GM12878 (cell line): ENCODE data around the gene ZNF423. TPM values are rescaled to one million over a fixed set of nuclear protein-coding genes. Genes with fewer than 3 reads are reported as not detected.

ENCODE experiments used
- ATAC-seq: fragments of 200-7000 bp; cut with Tn5 transposase; 3 replicates; pipeline ENCODE4 v1.9.1; 2020; ENCODE audit warnings: mild to moderate bottlenecking, moderate library complexity
- BruUV-seq: library from RNA; stranded (reverse); fragments of 400-500 nt; replicated peaks from 2 replicates; lab custom pipeline; 2021; lab: Mats Ljungman, UMichigan
- CTCF ChIA-PET: fragments of 300-600 bp; sonication (Branson Sonifier 250); formaldehyde crosslinking; extraction: SDS; loops from one replicate; lab custom pipeline; 2021; ENCODE audit warnings: inconsistent platforms; lab: Yijun Ruan, JAX
- POLR2A ChIA-PET: fragments of 350-600 bp; formaldehyde crosslinking; extraction: SDS; loops from one replicate; lab custom pipeline; 2021; ENCODE audit warnings: inconsistent platforms; lab: Charles Lee
- RAD21 ChIA-PET: fragments of 300-600 bp; sonication (Branson Sonifier 250); formaldehyde crosslinking; loops from one replicate; lab custom pipeline; 2023; ENCODE audit warnings: antibody characterized with exemption; ENCODE audit not compliant: unreplicated experiment; lab: Charles Lee
- SMC1A ChIA-PET: fragments of 300-600 bp; sonication (Branson Sonifier 250); formaldehyde crosslinking; loops from one replicate; lab custom pipeline; 2023; ENCODE audit not compliant: unreplicated experiment, uncharacterized antibody; lab: Charles Lee
- DNase-seq: peaks from one replicate; pipeline ENCODE4 v3.0.0-alpha.2; 2011; ENCODE audit warnings: low read depth, low spot score
- FAIRE-seq: peaks from 3 replicates; lab custom pipeline; 2011; peaks lifted over from hg19 to GRCh38; lab: Jason Lieb, UNC
- H2AFZ ChIP-seq: 2 replicates; pipeline ENCODE4 v1.6.0; 2011; ENCODE audit warnings: low read depth, low read length, control low read depth; ENCODE audit not compliant: control insufficient read depth
- H3K27ac ChIP-seq: 2 replicates; pipeline ENCODE4 v1.5.1; 2011; ENCODE audit warnings: control low read depth; ENCODE audit not compliant: control insufficient read depth, insufficient read depth
- H3K27me3 ChIP-seq, 2 experiments: replicated peaks in 1 of 2; 2 replicates each; pipeline versions ENCODE4 v1.6.0 to v1.6.1; 2011; ENCODE audit warnings: low read length in 1 of 2; ENCODE audit not compliant: control insufficient read depth in 2 of 2, insufficient read depth in 2 of 2
- H3K36me3 ChIP-seq, 2 experiments: 2 replicates each; pipeline ENCODE4 v1.5.1; 2011; ENCODE audit warnings: low read length in 1 of 2; ENCODE audit not compliant: control insufficient read depth in 2 of 2, insufficient read depth in 2 of 2
- H3K4me1 ChIP-seq: 2 replicates; pipeline ENCODE4 v1.6.1; 2011; ENCODE audit warnings: mild to moderate bottlenecking, low read length, moderate library complexity, mixed read lengths; ENCODE audit not compliant: control insufficient read depth, insufficient read depth
- H3K4me2 ChIP-seq: 2 replicates; pipeline ENCODE4 v1.6.0; 2011; ENCODE audit warnings: control low read depth; ENCODE audit not compliant: control insufficient read depth, insufficient read depth
- H3K4me3 ChIP-seq: fragments of 200-600 bp; sonication (generic); 2 replicates; pipeline ENCODE4 v1.5.1; 2016
- H3K79me2 ChIP-seq: 2 replicates; pipeline ENCODE4 v1.6.0; 2011; ENCODE audit warnings: low read length; ENCODE audit not compliant: control insufficient read depth, insufficient read depth
- H3K9ac ChIP-seq: 2 replicates; pipeline ENCODE4 v1.8.0; 2011; ENCODE audit warnings: low read length, control low read depth, mixed read lengths; ENCODE audit not compliant: control insufficient read depth, insufficient read depth
- H3K9me3 ChIP-seq: replicated peaks from 3 replicates; pipeline ENCODE4 v1.5.1; 2011; ENCODE audit warnings: mild to moderate bottlenecking, low read length; ENCODE audit not compliant: control insufficient read depth, insufficient read depth
- H4K20me1 ChIP-seq: 2 replicates; pipeline ENCODE4 v1.6.0; 2011; ENCODE audit not compliant: control insufficient read depth, insufficient read depth
- BACH1 ChIP-seq: fragments of 450-650 bp; IDR thresholded peaks from 2 replicates; pipeline ENCODE4 v1.6.1; 2017; ENCODE audit warnings: mild to moderate bottlenecking, borderline replicate concordance
- CBX3 ChIP-seq: fragments of 200-600 bp; sonication (generic); IDR thresholded peaks from 2 replicates; pipeline ENCODE4 v1.6.1; 2016; ENCODE audit warnings: low read depth, borderline replicate concordance
- CTCF ChIP-seq, 3 experiments: IDR thresholded peaks in 2 of 3; conservative IDR thresholded peaks in 1 of 3; 2 replicates each; pipeline ENCODE4 v1.5.1; 2011; ENCODE audit warnings: low read depth in 3 of 3, low read length in 3 of 3, mild to moderate bottlenecking in 3 of 3, control low read depth in 2 of 3, moderate library complexity in 2 of 3, inconsistent platforms in 1 of 3, mixed read lengths in 1 of 3; ENCODE audit not compliant: control insufficient read depth in 2 of 3, insufficient read depth in 1 of 3; ENCODE audit errors: extremely low read depth in 1 of 3
- GATAD2B ChIP-seq: fragments of 450-650 bp; conservative IDR thresholded peaks from 2 replicates; pipeline ENCODE4 v1.6.1; 2017; ENCODE audit warnings: low read depth, mild to moderate bottlenecking, moderate library complexity
- KAT2A ChIP-seq: conservative IDR thresholded peaks from 2 replicates; pipeline ENCODE4 v1.6.1; 2011; ENCODE audit warnings: low read depth, low read length; ENCODE audit not compliant: control insufficient read depth
- MXI1 ChIP-seq: fragments of 150-350 bp; IDR thresholded peaks from 2 replicates; pipeline ENCODE4 v1.6.1; 2011; ENCODE audit warnings: low read depth, mild to moderate bottlenecking, inconsistent platforms, low read length, improper control_type of control experiment
- NFIC ChIP-seq: IDR thresholded peaks from 2 replicates; pipeline ENCODE4 v1.6.1; 2012; ENCODE audit warnings: low read depth, mild to moderate bottlenecking, inconsistent platforms, low read length, moderate library complexity
- NFXL1 ChIP-seq: fragments of 450-650 bp; IDR thresholded peaks from 2 replicates; pipeline ENCODE4 v1.6.1; 2017; ENCODE audit warnings: antibody characterized with exemption, mild to moderate bottlenecking, borderline replicate concordance
- NKRF ChIP-seq: fragments of 450-650 bp; conservative IDR thresholded peaks from 2 replicates; pipeline ENCODE4 v1.6.1; 2017; ENCODE audit warnings: mild to moderate bottlenecking, moderate library complexity
- SMAD5 ChIP-seq: IDR thresholded peaks from 2 replicates; pipeline ENCODE4 v1.6.1; 2016; ENCODE audit warnings: antibody characterized with exemption, low read depth
- ZNF217 ChIP-seq: fragments of 450-650 bp; IDR thresholded peaks from 2 replicates; pipeline ENCODE4 v1.6.1; 2017; ENCODE audit warnings: antibody characterized with exemption, mild to moderate bottlenecking
- ZNF24 ChIP-seq: fragments of 450-650 bp; IDR thresholded peaks from 2 replicates; pipeline ENCODE4 v1.6.1; 2017; ENCODE audit warnings: antibody characterized with exemption, mild to moderate bottlenecking
- ZNF592 ChIP-seq: fragments of 450-650 bp; IDR thresholded peaks from 2 replicates; pipeline ENCODE4 v1.6.1; 2017; ENCODE audit warnings: mild to moderate bottlenecking, moderate library complexity
- WGBS: methylation state at CpG from one replicate; pipeline ENCODE4 v1.1.6; 2016; ENCODE audit warnings: low lambda C conversion rate; ENCODE audit not compliant: insufficient replicate concordance, insufficient coverage; ENCODE audit errors: missing lambda C conversion rate; 5-methylcytosine and 5-hydroxymethylcytosine counted together
- in situ Hi-C: fragments of 300-500 bp; cut with MboI; formaldehyde crosslinking; loops from 9 replicates; pipeline ENCODE4 v1.14.3; 2018; ENCODE audit warnings: mixed read lengths
- intact Hi-C: fragments of 100-400 bp; cut with micrococcal nuclease; formaldehyde crosslinking; loops from one replicate; pipeline ENCODE4 v1.14.2; 2022; ENCODE audit not compliant: unreplicated experiment
- polyA plus RNA-seq, 11 experiments: library from polyadenylated mRNA; depleted of rRNA in 4 of 11; unstranded in 6 of 11; stranded (reverse) in 5 of 11; fragments of >200 nt; fragmentation: Nextera tagmentation in 4 of 11; fragmentation: Illumina TruSeq in 1 of 11; extraction: Ambion mirVana in 4 of 11; extraction: Trizol in 1 of 11; gene quantifications; 1 replicate in 1 of 11; 2 replicates in 10 of 11; pipeline versions ENCODE4 v1.2.1 to v1.2.3, GENCODE V29; 2011 to 2016; ENCODE audit warnings: inconsistent platforms in 2 of 11, missing spikeins in 2 of 11, low read depth in 1 of 11
- total RNA-seq, 4 experiments: library from RNA; depleted of rRNA in 3 of 4; stranded (reverse); fragments of >200 nt in 3 of 4; fragmentation: Illumina TruSeq in 1 of 4; extraction: Trizol in 1 of 4; gene quantifications; 2 replicates each; pipeline versions ENCODE4 v1.2.1 to v1.2.3, GENCODE V29; 2013 to 2021

The ZNF423 gene
- total and polyA plus RNA-seq, 10 of the 15 experiments (the other 5 are each of a cell fraction or from before 2014, with no cell fraction given), result 0.03 to 0.64 (median 0.10) TPM

- TF ChIP-seq ZNF592 (no peak), MXI1 (no peak), KAT2A (no peak), NFIC (no peak)
These were observed 118.4 kb downstream of the ZNF423 start (continued) for GRCh38 chr16:49737541-49737940.

GRCh38 chr16:49734331-49734730, 121.6 kb downstream of the ZNF423 start:
- in situ Hi-C loops, result no loop called here
- Histone ChIP-seq H3K9ac (no peak overlapping the region), H3K36me3 (no peaks in the 10 kb centered on the region), H3K4me3 (no peak overlapping the region), H4K20me1 (no peaks in the 10 kb centered on the region), H3K27ac (no peak overlapping the region), H3K4me1 (no peaks in the 10 kb centered on the region), H3K4me2 (no peak overlapping the region), H3K79me2 (no peaks in the 10 kb centered on the region), H3K9me3 (peaks cover 2% of the 10 kb centered on the region; the same call in 2 of the 3 replicates), H3K27me3 (no peaks in the 10 kb centered on the region), H2AFZ (no peak overlapping the region)
- no peak for DNase-seq
- no peak for ATAC-seq
- POLR2A ChIA-PET, result no interaction called here
- FAIRE-seq, result no peak
- BruUV-seq, result no TSS peak
- intact Hi-C loops, result no loop called here
- RAD21 ChIA-PET, result no interaction called here
- SMC1A ChIA-PET, result interaction anchor here (1.0 kb wide), 1 partner anchor 26 kb away, joined by 3 read pairs; no protein-coding TSS in a partner anchor
- CTCF ChIA-PET, result no interaction called here
- WGBS, result 43% methylated on average over 10 of the region's 10 CpGs
- TF ChIP-seq GATAD2B (no peak), NFXL1 (no peak), ZNF24 (no peak), ZNF217 (no peak), CTCF (IDR thresholded peaks at IDR 0.05 in 2 of 3, conservative IDR thresholded peaks at IDR 0.05 in 1 of 3; ENCODE audit: control insufficient read depth in 2 of 3, extremely low read depth in 1 of 3, insufficient read depth in 1 of 3, low read depth in 3 of 3, low read length in 3 of 3) (no peak), SMAD5 (no peak), CBX3 (no peak), BACH1 (no peak), NKRF (no peak)
